Prostate gland (tissue), 2 donors: ENCODE measurements around the gene GTF2H3.

Experiments used
- CTCF ChIP-seq, 4 experiments: fragments of 200-600 bp in 2 of 4; fragments of 450-650 bp in 2 of 4; sonication (generic) in 2 of 4; IDR thresholded peaks; 1 replicate in 3 of 4; 2 replicates in 1 of 4; pipeline ENCODE4 v1.5.1; 2016 to 2019; ENCODE audit warnings: antibody characterized with exemption in 4 of 4, mild to moderate bottlenecking in 2 of 4, moderate library complexity in 2 of 4
- POLR2AphosphoS5 ChIP-seq: sonication (generic); formaldehyde crosslinking; IDR thresholded peaks from one replicate; pipeline ENCODE4 v1.6.1; 2017; ENCODE audit warnings: antibody characterized with exemption

GRCh38 chr12:123667771-123668170 lies 34.1 kb downstream of the GTF2H3 start:
- TF ChIP-seq CTCF (IDR thresholded peaks at IDR 0.05) (no peak), POLR2AphosphoS5 (no peak)
